GM23248 (cell line): Measurements from ENCODE around the gene CAMTA1.

ENCODE experiments used
- EZH2 ChIP-seq: fragments of 200-600 bp; sonication (generic); IDR thresholded peaks from 2 replicates; pipeline ENCODE4 v1.6.1; 2018; ENCODE audit warnings: antibody characterized with exemption, mild to moderate bottlenecking; ENCODE audit not compliant: insufficient read depth, poor library complexity, severe bottlenecking
- EZH2phosphoT487 ChIP-seq: fragments of 200-600 bp; sonication (generic); IDR thresholded peaks from 2 replicates; pipeline ENCODE4 v1.6.1; 2018; ENCODE audit warnings: antibody characterized with exemption, moderate library complexity, mild to moderate bottlenecking, low read depth; ENCODE audit not compliant: insufficient read depth

DNA sequence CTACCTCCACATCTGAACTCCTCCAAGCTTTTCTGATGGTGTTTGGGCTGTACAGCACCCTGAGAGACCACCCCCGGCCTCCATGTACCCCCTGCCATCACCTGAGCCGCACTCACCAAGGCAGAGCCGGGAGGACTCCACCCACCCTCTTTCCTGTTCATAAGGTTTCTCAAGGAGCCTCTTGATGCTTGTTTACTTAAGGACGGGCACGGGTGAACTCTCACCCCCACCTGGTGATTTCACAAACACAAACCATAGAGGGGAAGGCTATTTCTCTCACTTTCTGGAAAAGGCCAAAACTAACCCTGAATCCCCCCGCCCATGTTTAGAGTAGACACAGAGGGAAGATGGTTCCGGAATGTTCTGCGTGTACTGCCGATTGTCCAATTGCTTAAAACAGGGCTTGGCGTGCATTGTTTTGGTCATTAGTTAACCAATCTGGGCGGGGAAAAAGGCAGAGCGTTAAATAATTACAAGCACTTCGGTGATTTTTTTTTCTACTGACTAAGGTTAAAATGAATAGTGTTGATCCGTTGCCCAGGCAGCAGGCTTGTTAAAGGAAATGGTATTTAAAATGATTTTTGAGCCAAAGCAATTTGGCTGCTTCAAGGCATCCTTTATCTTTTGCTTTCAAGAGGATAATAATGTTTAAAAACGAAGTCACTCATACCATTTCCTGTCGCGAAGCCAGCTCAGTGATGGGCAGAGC, 706.0 kb downstream of the CAMTA1 start:
- TF ChIP-seq EZH2phosphoT487 (no peak), EZH2 (no peak)
